ENCODE measurements around the gene SOCS7.

SOCS7 gene

DNA sequence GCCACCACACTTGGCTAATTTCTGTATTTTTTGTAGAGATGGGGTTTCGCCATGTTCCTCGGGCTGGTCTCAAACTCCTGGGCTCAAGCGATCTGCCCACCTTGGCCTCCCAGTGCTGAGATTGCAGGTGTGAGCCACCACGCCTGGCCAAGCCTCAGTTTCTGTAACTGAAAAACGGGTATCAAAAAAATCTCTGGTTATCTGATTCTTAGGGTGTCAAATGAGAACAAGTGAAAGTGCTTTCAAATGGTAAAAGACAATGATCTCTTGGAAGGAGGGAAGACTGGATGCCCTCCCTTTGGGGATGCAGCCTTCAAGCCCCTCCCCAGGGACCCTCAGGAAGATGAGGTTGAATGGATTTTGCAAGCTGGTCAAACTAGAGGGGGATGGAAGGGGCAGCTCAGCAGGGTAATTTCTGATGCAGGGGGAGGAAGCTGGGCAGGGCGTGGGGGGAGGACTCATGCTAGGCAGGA, 98.9 kb downstream of the SOCS7 start:
- no peak for TF ChIP-seq ZC3H10 (CRISPR knock-in tag; IDR thresholded peaks at IDR 0.05)
- no peak for TF ChIP-seq OSR1 (CRISPR knock-in tag; IDR thresholded peaks at IDR 0.05)
- TF ChIP-seq ESRRG (CRISPR knock-in tag; IDR thresholded peaks at IDR 0.05): no peak
- no peak for TF ChIP-seq SNAI2 (CRISPR knock-in tag; IDR thresholded peaks at IDR 0.05)
- no peak for TF ChIP-seq CREB5 (CRISPR knock-in tag; IDR thresholded peaks at IDR 0.05; ENCODE audit: low read depth)
- TF ChIP-seq, protein P1, sequence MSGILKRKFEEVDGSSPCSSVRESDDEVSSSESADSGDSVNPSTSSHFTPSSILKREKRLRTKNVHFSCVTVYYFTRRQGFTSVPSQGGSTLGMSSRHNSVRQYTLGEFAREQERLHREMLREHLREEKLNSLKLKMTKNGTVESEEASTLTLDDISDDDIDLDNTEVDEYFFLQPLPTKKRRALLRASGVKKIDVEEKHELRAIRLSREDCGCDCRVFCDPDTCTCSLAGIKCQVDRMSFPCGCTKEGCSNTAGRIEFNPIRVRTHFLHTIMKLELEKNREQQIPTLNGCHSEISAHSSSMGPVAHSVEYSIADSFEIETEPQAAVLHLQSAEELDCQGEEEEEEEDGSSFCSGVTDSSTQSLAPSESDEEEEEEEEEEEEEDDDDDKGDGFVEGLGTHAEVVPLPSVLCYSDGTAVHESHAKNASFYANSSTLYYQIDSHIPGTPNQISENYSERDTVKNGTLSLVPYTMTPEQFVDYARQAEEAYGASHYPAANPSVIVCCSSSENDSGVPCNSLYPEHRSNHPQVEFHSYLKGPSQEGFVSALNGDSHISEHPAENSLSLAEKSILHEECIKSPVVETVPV (CRISPR knock-in tag; IDR thresholded peaks at IDR 0.05): no peak
- TF ChIP-seq, protein P2, sequence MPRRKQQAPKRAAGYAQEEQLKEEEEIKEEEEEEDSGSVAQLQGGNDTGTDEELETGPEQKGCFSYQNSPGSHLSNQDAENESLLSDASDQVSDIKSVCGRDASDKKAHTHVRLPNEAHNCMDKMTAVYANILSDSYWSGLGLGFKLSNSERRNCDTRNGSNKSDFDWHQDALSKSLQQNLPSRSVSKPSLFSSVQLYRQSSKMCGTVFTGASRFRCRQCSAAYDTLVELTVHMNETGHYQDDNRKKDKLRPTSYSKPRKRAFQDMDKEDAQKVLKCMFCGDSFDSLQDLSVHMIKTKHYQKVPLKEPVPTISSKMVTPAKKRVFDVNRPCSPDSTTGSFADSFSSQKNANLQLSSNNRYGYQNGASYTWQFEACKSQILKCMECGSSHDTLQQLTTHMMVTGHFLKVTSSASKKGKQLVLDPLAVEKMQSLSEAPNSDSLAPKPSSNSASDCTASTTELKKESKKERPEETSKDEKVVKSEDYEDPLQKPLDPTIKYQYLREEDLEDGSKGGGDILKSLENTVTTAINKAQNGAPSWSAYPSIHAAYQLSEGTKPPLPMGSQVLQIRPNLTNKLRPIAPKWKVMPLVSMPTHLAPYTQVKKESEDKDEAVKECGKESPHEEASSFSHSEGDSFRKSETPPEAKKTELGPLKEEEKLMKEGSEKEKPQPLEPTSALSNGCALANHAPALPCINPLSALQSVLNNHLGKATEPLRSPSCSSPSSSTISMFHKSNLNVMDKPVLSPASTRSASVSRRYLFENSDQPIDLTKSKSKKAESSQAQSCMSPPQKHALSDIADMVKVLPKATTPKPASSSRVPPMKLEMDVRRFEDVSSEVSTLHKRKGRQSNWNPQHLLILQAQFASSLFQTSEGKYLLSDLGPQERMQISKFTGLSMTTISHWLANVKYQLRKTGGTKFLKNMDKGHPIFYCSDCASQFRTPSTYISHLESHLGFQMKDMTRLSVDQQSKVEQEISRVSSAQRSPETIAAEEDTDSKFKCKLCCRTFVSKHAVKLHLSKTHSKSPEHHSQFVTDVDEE (CRISPR knock-in tag; IDR thresholded peaks at IDR 0.05): no peak
- no peak for TF ChIP-seq CSDC2 (CRISPR knock-in tag; IDR thresholded peaks at IDR 0.05)
- no peak for TF ChIP-seq ZNF8 (CRISPR knock-in tag; IDR thresholded peaks at IDR 0.05)
- TF ChIP-seq ISL1 (CRISPR knock-in tag; IDR thresholded peaks at IDR 0.05): no peak
- no peak for TF ChIP-seq ZFP30 (CRISPR knock-in tag; IDR thresholded peaks at IDR 0.05)
- TF ChIP-seq, protein P3, sequence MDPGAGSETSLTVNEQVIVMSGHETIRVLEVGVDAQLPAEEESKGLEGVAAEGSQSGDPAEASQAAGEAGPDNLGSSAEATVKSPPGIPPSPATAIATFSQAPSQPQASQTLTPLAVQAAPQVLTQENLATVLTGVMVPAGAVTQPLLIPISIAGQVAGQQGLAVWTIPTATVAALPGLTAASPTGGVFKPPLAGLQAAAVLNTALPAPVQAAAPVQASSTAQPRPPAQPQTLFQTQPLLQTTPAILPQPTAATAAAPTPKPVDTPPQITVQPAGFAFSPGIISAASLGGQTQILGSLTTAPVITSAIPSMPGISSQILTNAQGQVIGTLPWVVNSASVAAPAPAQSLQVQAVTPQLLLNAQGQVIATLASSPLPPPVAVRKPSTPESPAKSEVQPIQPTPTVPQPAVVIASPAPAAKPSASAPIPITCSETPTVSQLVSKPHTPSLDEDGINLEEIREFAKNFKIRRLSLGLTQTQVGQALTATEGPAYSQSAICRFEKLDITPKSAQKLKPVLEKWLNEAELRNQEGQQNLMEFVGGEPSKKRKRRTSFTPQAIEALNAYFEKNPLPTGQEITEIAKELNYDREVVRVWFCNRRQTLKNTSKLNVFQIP (CRISPR knock-in tag; IDR thresholded peaks at IDR 0.05; ENCODE audit: borderline replicate concordance, low read depth): no peak
- TF ChIP-seq TOX (CRISPR knock-in tag; IDR thresholded peaks at IDR 0.05; ENCODE audit: borderline replicate concordance): no peak
- TF ChIP-seq BACH2 (CRISPR knock-in tag; IDR thresholded peaks at IDR 0.05; ENCODE audit: borderline replicate concordance): no peak
- no peak for TF ChIP-seq PATZ1 (CRISPR knock-in tag; IDR thresholded peaks at IDR 0.05; ENCODE audit: borderline replicate concordance)
- TF ChIP-seq ARNTL (CRISPR knock-in tag; IDR thresholded peaks at IDR 0.05; ENCODE audit: borderline replicate concordance, low read depth): no peak
- ATAC-seq: no peak

DNA sequence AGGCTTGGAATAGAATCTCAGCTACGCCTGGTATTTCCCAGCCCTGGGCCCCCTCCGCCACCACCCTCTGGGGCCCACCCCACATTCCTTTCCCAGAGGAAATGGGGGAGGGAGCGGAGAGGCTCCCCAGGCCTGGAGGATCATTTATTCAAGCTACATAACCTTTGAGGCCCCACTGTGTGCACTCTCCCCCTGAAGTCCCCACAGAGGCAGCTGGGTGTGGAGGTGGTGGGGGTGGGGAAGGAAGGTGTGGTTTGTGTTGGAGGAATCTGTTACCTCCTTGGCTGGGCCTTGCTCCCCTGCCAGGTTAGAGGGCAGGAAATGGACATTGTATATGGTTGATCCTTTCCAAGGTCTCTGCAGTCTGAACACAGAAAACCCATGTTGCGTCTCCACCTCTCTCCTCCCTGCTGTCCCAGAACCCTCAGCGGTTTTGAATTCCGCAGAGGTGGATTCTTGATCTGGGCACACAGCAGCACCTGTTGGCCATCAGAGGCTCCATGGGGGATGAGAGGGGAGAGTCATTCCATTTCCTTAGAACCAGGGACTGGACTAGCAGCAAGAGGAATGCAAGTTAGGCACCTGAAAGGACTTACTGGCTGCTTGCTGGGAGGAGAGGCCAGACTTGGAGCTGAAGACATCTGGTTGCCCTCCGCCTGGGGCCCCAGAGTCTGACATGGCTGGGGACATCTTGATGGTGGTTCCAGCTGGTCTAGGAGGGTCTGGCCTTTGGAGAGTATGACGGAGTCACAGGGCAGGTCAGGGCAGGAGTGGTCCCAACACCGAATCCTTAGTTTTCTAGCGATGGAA, 99.6 kb downstream of the SOCS7 start:
- ATAC-seq: peak; percentile 60
- TF ChIP-seq PATZ1 (CRISPR knock-in tag; IDR thresholded peaks at IDR 0.05; ENCODE audit: borderline replicate concordance) (peak; percentile 97; the same call in 1 of the 2 replicates), ZNF70 (CRISPR knock-in tag; IDR thresholded peaks at IDR 0.05) (no peak), ZC3H10 (CRISPR knock-in tag; IDR thresholded peaks at IDR 0.05) (no peak)
- TF ChIP-seq, protein P1 (CRISPR knock-in tag; IDR thresholded peaks at IDR 0.05): no peak
- TF ChIP-seq, protein P2 (CRISPR knock-in tag; IDR thresholded peaks at IDR 0.05): no peak
- TF ChIP-seq, protein P3 (CRISPR knock-in tag; IDR thresholded peaks at IDR 0.05; ENCODE audit: borderline replicate concordance, low read depth): no peak

All from SK-N-SH treated with all-trans-retinoic acid at 6 μM for 48 hours (cell line).